HK-2 (cell line): ENCODE measurements around the gene MT1E.
A peak's percentile ranks its signal among the peaks of the same experiment; 100 is the strongest.

Source experiments
- DNase-seq: peaks from one replicate; pipeline ENCODE4 v3.0.0-alpha.2; 2018; ENCODE audit not compliant: unreplicated experiment

MT1E gene

GRCh38 chr16:56626685-56627084 lies 1.1 kb downstream of the MT1E start:
- no peak for DNase-seq

GRCh38 chr16:56628486-56629350 lies 3.1 kb downstream of the MT1E start:
- no peak for DNase-seq

DNA sequence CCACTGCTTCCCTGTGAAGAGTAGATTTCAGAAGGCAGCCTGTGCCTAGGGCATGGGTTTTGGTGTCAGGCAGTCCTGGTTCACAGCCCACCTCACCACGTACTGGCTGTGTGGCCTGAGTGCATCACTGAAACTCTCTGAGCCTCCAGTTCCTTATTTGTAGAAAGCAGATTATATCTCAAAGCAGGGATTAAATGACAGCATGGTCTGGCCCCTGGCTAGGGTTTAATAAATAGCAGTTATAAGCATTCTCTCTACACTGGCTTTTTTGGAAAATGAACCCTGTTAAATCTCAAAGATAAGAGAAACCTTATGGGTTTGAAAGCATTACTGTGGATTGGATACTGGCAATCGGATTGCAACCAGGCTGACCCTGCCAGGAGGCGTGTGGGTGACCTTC lies 4.0 kb downstream of the MT1E start:
- no peak for DNase-seq

DNA sequence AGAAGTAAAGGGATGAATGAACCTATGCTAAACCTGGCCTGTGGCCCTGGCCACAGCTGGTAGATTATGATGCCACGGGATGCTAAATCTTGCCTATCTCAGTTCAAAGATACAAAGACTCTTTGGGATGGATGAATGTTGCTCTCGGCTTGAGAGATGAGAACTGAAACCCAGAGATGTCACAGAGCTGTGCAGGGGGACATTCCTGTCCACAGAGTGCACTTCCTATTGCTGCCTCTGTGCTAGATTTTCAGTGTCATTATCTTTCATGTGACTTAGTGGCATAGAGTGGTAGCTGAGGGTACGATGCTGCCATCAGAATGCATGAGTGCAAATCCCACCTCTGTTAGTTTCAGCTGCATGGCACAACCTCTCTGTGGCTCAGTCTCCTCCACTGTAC lies 4.6 kb downstream of the MT1E start:
- no peak for DNase-seq

- no peak for DNase-seq
Observed at GRCh38 chr16:56631197-56631596, 5.6 kb downstream of the MT1E start.

- no peak for DNase-seq
Observed at GRCh38 chr16:56631832-56632155, 6.2 kb downstream of the MT1E start.

- DNase-seq, result no peak
Observed at GRCh38 chr16:56632156-56632847, 6.7 kb downstream of the MT1E start, which contains the start of gene MT1M. Gene MT1M, plus strand, starts transcription at chr16:56632659. Its CDS starts 73 bp downstream, at chr16:56632732.

GRCh38 chr16:56632848-56633365 lies 7.3 kb downstream of the MT1E start:
- no peak for DNase-seq

DNA sequence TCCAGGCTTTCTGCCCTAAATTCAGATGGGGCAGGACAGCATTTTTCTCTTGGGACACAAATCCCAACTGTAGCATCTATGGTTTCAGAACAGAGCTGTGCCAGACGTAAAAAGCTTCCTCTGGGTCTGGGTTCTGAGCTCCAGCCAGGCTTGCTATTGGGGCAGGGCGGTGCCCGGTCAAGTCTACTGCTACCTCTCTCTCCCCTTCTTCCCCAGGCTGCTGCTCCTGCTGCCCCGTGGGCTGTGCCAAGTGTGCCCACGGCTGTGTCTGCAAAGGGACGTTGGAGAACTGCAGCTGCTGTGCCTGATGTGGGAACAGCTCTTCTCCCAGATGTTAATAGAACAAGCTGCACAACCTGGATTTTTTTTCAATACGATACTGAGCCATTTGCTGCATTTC lies 8.0 kb downstream of the MT1E start:
- DNase-seq, result no peak

GRCh38 chr16:56634715-56635440 lies 9.3 kb downstream of the MT1E start:
- DNase-seq, result no peak

- no peak for DNase-seq
Observed at GRCh38 chr16:56635441-56635967, 9.9 kb downstream of the MT1E start.

- no peak for DNase-seq
Observed at GRCh38 chr16:56636616-56637413, 11.2 kb downstream of the MT1E start.

DNA sequence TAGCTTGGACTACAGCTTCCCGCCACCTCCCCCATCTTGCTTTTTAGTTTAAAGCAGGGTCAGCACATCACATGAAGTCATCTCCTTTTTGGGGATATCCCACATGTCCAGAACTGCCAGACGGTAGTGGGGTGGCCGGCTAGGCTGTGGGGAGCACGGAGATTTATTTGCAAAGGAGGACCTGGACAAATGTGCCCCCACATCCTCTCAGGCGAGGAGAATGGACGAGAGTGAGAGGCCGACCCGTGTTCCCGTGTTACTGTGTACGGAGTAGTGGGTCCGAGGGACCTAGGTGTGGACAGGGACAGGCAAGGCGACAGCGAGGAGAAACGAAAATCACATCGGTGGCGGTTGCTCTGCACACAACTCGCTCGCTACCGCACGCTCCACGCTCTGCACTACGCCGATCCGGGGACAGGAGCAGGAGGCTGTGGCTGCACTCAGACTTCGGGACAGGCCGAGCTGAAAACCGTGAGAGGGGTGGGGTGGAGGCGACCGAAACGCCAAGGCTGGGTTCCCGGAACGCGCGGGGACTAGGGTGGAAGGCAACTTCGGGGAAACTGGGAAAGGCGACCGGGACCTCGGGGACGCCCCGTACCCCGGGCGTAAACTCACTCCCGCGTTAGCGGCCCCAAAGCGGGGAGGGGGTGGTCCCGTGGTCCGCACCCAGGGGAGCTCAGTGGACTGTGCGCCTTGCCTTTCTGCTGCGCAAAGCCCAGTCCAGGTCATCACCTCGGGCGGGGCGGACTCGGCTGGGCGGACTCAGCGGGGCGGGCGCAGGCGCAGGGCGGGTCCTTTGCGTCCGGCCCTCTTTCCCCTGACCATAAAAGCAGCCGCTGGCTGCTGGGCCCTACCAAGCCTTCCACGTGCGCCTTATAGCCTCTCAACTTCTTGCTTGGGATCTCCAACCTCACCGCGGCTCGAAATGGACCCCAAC lies 12.5 kb downstream of the MT1E start, which contains the start of gene MT1A:
Gene MT1A, plus strand, starts transcription at position 853 of the 937 bp plus-strand sequence. Its CDS starts 73 bp downstream, at position 926.
- DNase-seq, result peak; percentile 57

GRCh38 chr16:56639045-56639444 lies 13.5 kb downstream of the MT1E start:
- no peak for DNase-seq

DNA sequence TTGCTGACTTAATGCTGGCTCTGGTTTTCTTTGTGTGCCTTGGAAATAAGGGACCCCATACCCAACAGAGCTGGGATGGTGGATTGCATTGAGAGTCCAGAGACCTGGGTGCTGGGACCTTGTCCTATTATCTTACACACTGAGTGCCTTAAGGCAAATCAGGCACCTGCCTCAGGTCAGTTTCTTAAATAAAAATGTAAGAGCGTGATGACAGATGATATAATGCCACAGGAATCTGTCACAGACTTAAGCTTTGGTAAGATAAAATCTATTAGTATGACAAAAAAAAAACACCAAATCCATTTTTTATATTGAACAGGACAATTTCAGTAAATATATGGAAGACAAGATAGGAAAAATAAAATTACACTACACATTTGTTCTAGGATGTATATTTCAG lies 14.5 kb downstream of the MT1E start:
- DNase-seq, result no peak

GRCh38 chr16:56641166-56641565 lies 15.6 kb downstream of the MT1E start:
- DNase-seq, result no peak

DNA sequence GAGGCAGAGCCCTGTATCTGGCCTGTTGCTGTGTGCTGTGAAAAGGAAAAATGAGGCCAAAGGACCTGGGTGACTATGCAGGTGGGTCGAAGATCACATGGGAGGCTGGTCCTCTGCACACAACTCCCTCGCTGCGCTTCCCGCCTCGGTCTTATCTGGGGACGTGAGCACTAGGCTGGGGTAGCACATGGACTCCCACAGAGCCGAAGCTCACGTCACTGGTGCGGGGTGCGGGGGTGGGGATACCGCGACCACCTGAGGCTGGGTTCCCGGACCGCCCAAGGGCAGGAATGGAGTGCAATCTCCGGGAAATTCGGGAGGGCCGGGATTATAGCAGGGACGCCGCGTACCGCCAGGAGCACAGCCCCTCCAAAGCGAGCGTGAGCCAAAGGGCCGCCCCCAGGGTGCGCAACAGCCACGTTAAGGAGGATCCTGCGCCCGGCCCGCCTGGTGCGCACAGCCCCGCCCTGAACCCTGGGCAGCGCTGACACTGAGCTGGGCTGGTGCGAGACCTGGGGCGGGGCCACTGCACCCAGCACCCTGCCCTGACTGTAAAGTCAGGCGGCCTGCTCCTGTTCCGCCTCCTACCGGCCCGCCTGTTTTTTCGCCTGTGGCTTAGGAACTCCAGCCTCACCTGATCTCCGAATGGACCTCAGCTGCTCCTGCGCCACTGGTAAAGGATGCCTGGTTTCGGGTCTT lies 17.6 kb downstream of the MT1E start:
- no peak for DNase-seq

DNA sequence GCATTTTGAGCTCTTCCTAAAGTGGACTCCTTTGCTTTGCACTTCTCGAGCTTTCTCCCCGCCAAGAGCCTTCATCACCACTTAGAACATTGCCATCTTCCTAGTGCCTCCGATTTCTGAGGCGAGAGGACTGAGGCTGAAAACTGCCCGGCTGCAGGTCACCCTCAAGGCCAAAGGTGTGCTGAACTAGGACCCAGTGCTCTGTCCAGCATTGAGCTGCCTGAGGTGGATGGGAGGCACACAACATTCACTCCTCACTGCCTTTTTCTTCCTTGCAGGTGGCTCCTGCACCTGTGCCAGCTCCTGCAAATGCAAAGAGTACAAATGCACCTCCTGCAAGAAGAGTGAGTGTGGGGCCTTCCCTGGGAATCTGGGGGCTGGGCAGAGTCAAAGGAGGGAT lies 18.3 kb downstream of the MT1E start:
- no peak for DNase-seq

GRCh38 chr16:56645311-56645710 lies 19.7 kb downstream of the MT1E start:
- DNase-seq, result no peak
